Stomach (tissue), 4 donors: ENCODE results near the gene COL4A2.

Experiments
- CTCF ChIP-seq, 7 experiments: fragments of 450-650 bp in 4 of 7; fragments of 200-600 bp in 3 of 7; sonication (generic) in 3 of 7; IDR thresholded peaks; one replicate each; pipeline ENCODE4 v1.5.1; 2016 to 2019; ENCODE audit warnings: antibody characterized with exemption in 7 of 7, control low read depth in 2 of 7, mild to moderate bottlenecking in 1 of 7
- EP300 ChIP-seq: sonication (generic); formaldehyde crosslinking; IDR thresholded peaks from one replicate; pipeline ENCODE4 v1.6.1; 2017; ENCODE audit warnings: antibody characterized with exemption
- POLR2A ChIP-seq, 4 donors: fragments of 450-650 bp; IDR thresholded peaks; one replicate each; pipeline ENCODE4 v1.6.1; 2016; ENCODE audit warnings: antibody characterized with exemption in 4 of 4, control low read depth in 2 of 4, mild to moderate bottlenecking in 1 of 4, moderate library complexity in 1 of 4

- TF ChIP-seq EP300 (no peak), CTCF (IDR thresholded peaks at IDR 0.05) (no peak), POLR2A (IDR thresholded peaks at IDR 0.05) (no peak)
These were observed 212.4 kb downstream of the COL4A2 start for GRCh38 chr13:110519506-110519905.
